GM19099 (cell line): ENCODE results near the gene TGFA.

Experiments used
- POLR2A ChIP-seq: IDR thresholded peaks from 3 replicates; pipeline ENCODE4 v1.6.1; 2011; ENCODE audit warnings: low read depth; ENCODE audit not compliant: insufficient read length; ENCODE audit errors: extremely low read depth

Gene TGFA

GRCh38 chr2:70468878-70469277 is 84.7 kb downstream of the TGFA start:
- no peak for TF ChIP-seq POLR2A

GRCh38 chr2:70467831-70468779 is 85.5 kb downstream of the TGFA start:
- TF ChIP-seq POLR2A = no peak

- no peak for TF ChIP-seq POLR2A
Measured at GRCh38 chr2:70467237-70467636, 86.4 kb downstream of the TGFA start.

GRCh38 chr2:70463997-70464396 is 89.6 kb downstream of the TGFA start:
- TF ChIP-seq POLR2A = no peak

DNA sequence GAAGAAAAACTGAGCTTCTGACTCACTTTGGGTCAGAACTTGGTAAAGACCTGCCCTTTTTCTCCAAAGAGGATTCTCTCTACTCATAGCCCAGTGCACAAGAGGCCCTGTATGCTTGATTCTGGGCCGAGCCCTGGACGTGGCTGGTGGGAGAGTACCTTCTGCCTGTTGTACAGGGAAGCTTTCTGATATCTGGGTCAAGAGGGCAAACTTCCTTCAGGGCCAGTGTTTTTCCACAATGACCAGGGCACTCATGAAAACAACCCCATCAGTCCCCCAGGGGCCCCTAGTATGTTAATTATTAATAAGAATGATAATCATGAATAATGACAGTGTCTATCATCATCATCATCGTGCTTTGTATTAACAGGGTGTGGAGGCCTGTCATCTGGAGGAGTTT is 90.0 kb downstream of the TGFA start:
- TF ChIP-seq POLR2A = no peak

DNA sequence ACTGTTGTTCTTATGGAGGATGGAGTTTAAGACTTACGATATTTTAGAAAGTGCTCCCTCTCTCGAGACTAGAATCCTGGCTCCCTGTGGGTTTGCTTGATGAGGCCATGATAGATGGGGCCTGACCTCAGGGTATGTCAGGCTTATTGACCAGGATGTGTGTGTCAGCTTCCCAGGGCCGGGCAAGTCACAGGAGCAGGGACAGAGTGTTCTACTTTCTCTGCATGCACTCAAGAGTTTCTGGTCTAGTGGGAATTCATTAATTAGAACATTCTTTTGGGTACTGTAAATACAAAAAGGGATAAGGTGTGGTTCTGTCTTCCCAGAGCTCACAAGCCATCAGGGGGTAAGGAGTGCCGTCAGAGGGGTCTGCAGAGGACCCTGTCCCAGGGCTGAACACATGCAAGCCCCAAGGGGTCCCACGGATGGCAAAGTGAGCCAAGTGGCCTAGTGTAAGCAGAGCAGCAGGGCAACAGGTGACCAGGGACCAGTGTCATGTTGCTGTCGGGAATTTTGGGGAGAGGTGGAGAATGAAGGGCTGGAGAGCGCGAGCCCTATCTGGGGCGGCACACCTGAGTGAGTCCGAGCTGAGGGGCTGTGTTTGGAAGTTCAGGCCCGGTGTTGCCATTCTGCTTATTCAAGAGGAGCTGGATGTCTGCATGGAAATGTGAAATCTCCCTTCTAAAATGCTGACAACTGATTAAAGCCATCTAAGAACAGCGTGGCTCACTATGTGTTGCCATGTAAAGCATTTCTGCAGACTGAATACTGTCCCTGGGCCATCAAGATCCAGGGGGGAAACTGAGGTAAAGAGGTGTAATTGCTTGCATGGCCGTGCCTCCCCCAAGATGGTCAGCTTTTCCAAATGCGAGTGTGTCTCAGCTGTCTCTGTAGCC is 91.4 kb downstream of the TGFA start:
- no peak for TF ChIP-seq POLR2A

GRCh38 chr2:70461414-70461813 is 92.2 kb downstream of the TGFA start:
- TF ChIP-seq POLR2A = no peak

DNA sequence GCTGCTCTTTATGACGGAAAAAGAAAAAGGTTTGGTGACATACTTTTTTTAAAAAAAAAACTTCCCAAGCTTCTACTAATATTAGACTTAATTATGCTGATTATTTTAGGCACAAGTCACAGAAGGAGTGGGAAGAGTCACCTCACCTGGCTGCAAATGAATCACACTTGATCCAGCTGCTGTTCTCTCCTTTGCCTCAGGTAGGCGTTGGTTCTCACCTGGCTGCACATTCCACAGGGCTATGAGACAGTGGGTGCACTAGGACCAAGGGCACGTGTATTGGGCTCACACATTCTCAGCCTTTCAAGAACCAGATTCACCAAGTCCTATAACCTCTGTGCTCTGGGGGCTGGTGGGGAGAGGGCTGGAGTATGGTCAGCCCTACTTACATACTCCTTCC is 93.3 kb downstream of the TGFA start:
- no peak for TF ChIP-seq POLR2A

DNA sequence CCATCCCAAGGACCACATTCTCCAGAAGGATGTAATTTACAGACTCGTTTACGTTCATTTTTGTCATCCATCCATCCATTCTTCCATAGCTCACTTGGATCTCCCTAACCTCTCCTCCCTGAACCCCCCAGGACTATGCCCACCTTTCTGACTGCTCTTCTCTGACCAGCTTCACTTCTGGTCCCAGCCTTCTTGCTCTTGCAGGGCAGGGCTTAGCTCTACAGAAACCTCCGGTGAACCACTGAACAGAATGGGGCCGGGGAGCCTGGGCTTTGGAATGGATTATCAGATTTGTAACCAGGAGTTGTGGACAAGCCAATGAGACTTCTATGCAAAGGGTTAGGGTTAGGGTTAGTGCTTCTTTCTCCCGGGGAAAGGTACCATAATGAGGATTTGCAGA is 95.0 kb downstream of the TGFA start:
- no peak for TF ChIP-seq POLR2A

GRCh38 chr2:70456585-70457495 is 96.8 kb downstream of the TGFA start:
- TF ChIP-seq POLR2A = no peak

GRCh38 chr2:70454936-70455544 is 98.6 kb downstream of the TGFA start:
- TF ChIP-seq POLR2A = no peak

DNA sequence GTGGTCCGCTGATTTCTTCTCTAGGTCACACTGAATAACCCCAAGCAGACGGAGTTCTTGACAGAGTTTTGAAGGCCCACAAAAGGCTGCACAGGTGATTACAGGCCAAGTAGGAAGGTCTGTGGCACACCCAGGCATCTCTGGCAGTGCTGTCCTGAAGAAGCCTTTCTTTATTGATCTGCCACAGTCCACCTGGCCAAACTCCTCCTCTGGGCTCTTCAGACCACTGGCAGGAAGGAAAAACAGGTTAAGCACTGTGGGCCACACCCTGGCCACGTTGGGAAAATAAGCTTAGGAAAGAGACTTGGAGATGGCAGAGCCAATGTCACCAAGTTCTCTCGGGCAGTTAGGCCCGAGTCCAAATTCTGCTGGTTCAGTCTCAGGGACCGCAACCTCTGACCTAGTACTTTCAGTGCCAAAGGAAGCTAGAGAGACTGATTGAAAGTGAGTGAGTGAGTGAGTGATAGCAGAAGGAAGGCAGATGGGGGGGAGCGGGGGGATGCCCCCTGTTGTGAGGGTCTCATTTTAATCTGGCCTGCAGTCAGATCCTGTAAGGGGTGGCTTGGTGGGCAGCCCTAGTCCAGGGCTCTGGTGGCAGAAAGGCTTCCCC is 102.9 kb downstream of the TGFA start:
- TF ChIP-seq POLR2A = no peak

DNA sequence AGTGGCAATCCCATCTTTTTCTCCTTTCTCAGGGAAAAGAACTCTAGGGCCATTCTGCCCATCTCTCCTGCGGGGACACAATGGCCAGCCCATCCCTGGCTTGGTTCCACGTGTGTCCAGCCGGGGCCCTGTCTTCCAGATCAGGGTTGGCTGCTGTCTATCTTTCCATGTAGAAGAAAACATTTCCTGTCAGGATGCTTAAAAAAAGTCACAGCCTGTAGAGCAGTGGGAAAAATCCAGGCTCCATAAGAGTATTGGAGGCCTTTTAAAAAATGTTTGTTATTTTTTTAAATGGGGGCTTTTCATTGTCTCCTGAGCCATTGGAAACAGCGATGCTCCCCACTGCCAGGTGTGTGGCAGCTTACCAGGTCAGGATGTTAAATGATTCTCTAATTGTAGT is 105.6 kb downstream of the TGFA start:
- TF ChIP-seq POLR2A = no peak

DNA sequence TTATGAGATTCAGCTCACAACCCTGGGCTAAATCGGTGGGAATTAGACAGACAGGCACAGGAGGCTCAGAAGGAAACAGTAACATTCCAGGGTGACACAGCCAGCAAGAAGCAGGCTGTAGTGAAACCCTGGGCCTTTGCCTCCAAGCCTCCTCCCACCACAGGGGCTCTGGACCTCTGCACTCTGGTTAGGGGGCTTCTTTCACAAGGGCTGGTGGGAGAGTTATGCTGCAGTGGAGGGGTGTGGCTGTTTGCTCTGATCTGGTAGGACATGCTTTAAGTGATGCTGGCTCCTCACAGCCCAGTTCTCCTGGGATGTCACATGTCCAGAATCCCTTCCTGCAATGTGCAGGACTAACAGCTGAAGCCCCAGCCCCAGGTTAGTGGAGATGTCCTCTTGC is 109.9 kb downstream of the TGFA start:
- no peak for TF ChIP-seq POLR2A
